GM23338 (cell line): ENCODE results near the gene PDK4. TPM values are rescaled to one million over a fixed set of nuclear protein-coding genes. Genes with fewer than 3 reads are reported as not detected.

Experiments used
- CREB1 ChIP-seq: fragments of 250-450 bp; sonication (Bioruptor Pico); IDR thresholded peaks from 2 replicates; pipeline ENCODE4 v1.5.0; 2020; ENCODE audit warnings: low read depth, mild to moderate bottlenecking, moderate library complexity
- JUNB ChIP-seq: IDR thresholded peaks from one replicate; pipeline ENCODE4 v1.6.1; 2016; ENCODE audit warnings: antibody characterized with exemption; ENCODE audit not compliant: unreplicated experiment
- NANOG ChIP-seq: IDR thresholded peaks from 2 replicates; pipeline ENCODE4 v1.6.1; 2016; ENCODE audit warnings: antibody characterized with exemption, borderline replicate concordance
- POLR2AphosphoS5 ChIP-seq: IDR thresholded peaks from 2 replicates; pipeline ENCODE4 v1.6.1; 2016; ENCODE audit warnings: antibody characterized with exemption, low read depth
- STAT1 ChIP-seq: IDR thresholded peaks from one replicate; pipeline ENCODE4 v1.6.1; 2016; ENCODE audit warnings: antibody characterized with exemption; ENCODE audit not compliant: unreplicated experiment
- ZNF114 ChIP-seq: fragments of 250-450 bp; sonication (Bioruptor Pico); IDR thresholded peaks from 2 replicates; pipeline ENCODE4 v1.5.0; 2020; ENCODE audit warnings: mild to moderate bottlenecking, moderate library complexity
- ZNF331 ChIP-seq: fragments of 250-450 bp; sonication (Bioruptor Pico); IDR thresholded peaks from 2 replicates; pipeline ENCODE4 v1.5.0; 2020; ENCODE audit warnings: low read depth, mild to moderate bottlenecking, moderate library complexity
- polyA plus RNA-seq: library from polyadenylated mRNA; unstranded; fragments of >200 nt; fragmentation: Nextera tagmentation; extraction: Ambion mirVana; gene quantifications from 2 replicates; pipeline ENCODE4 v1.2.1, GENCODE V29; 2016
- total RNA-seq: library from RNA; depleted of rRNA; stranded (reverse); fragments of >200 nt; shearing (Covaris generic); gene quantifications from 2 replicates; pipeline ENCODE4 v1.2.3, GENCODE V29; 2014
- TF ChIP-seq, protein P1 (sequence below): fragments of 250-450 bp; sonication (Bioruptor Pico); IDR thresholded peaks from 2 replicates; pipeline ENCODE4 v1.5.0; 2020; ENCODE audit warnings: mild to moderate bottlenecking, moderate library complexity
- TF ChIP-seq, protein P2 (sequence below): IDR thresholded peaks from one replicate; pipeline ENCODE4 v1.6.1; 2018; ENCODE audit warnings: antibody characterized with exemption; ENCODE audit not compliant: unreplicated experiment

PDK4 gene
- total and polyA plus RNA-seq, 2 experiments from 2014 or later: 0.32 TPM; not detected in 1

DNA sequence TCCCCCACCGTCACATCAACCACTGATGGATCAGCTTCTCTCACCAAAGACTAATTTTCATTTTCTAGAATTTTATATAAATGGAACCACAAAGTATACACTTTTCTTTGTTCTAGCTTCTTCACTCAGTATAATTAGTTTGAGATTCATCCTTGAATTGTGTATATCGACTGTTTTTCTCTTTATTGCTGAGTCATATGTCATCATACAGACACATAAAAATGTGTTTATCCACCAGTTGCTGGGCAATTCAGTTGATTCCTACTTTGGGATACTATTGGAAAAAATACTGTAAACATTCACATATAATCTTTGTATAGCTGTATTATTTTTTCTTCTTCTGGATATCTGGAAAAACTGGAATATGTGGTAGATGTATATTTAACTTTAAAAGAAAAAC is 26.6 kb downstream of the PDK4 start (continued):
- TF ChIP-seq, protein P1, sequence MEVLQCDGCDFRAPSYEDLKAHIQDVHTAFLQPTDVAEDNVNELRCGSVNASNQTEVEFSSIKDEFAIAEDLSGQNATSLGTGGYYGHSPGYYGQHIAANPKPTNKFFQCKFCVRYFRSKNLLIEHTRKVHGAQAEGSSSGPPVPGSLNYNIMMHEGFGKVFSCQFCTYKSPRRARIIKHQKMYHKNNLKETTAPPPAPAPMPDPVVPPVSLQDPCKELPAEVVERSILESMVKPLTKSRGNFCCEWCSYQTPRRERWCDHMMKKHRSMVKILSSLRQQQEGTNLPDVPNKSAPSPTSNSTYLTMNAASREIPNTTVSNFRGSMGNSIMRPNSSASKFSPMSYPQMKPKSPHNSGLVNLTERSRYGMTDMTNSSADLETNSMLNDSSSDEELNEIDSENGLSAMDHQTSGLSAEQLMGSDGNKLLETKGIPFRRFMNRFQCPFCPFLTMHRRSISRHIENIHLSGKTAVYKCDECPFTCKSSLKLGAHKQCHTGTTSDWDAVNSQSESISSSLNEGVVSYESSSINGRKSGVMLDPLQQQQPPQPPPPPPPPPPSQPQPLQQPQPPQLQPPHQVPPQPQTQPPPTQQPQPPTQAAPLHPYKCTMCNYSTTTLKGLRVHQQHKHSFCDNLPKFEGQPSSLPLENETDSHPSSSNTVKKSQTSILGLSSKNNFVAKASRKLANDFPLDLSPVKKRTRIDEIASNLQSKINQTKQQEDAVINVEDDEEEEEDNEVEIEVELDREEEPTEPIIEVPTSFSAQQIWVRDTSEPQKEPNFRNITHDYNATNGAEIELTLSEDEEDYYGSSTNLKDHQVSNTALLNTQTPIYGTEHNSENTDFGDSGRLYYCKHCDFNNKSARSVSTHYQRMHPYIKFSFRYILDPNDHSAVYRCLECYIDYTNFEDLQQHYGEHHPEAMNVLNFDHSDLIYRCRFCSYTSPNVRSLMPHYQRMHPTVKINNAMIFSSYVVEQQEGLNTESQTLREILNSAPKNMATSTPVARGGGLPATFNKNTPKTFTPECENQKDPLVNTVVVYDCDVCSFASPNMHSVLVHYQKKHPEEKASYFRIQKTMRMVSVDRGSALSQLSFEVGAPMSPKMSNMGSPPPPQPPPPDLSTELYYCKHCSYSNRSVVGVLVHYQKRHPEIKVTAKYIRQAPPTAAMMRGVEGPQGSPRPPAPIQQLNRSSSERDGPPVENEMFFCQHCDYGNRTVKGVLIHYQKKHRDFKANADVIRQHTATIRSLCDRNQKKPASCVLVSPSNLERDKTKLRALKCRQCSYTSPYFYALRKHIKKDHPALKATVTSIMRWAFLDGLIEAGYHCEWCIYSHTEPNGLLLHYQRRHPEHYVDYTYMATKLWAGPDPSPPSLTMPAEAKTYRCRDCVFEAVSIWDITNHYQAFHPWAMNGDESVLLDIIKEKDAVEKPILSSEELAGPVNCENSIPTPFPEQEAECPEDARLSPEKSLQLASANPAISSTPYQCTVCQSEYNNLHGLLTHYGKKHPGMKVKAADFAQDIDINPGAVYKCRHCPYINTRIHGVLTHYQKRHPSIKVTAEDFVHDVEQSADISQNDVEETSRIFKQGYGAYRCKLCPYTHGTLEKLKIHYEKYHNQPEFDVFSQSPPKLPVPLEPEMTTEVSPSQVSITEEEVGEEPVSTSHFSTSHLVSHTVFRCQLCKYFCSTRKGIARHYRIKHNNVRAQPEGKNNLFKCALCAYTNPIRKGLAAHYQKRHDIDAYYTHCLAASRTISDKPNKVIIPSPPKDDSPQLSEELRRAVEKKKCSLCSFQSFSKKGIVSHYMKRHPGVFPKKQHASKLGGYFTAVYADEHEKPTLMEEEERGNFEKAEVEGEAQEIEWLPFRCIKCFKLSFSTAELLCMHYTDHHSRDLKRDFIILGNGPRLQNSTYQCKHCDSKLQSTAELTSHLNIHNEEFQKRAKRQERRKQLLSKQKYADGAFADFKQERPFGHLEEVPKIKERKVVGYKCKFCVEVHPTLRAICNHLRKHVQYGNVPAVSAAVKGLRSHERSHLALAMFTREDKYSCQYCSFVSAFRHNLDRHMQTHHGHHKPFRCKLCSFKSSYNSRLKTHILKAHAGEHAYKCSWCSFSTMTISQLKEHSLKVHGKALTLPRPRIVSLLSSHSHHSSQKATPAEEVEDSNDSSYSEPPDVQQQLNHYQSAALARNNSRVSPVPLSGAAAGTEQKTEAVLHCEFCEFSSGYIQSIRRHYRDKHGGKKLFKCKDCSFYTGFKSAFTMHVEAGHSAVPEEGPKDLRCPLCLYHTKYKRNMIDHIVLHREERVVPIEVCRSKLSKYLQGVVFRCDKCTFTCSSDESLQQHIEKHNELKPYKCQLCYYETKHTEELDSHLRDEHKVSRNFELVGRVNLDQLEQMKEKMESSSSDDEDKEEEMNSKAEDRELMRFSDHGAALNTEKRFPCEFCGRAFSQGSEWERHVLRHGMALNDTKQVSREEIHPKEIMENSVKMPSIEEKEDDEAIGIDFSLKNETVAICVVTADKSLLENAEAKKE (CRISPR knock-in tag): no peak
- TF ChIP-seq ZNF331 (CRISPR knock-in tag) (no peak), JUNB (no peak), POLR2AphosphoS5 (no peak), STAT1 (no peak), ZNF114 (CRISPR knock-in tag) (no peak), CREB1 (CRISPR knock-in tag) (no peak), NANOG (no peak)
- TF ChIP-seq, protein P2, sequence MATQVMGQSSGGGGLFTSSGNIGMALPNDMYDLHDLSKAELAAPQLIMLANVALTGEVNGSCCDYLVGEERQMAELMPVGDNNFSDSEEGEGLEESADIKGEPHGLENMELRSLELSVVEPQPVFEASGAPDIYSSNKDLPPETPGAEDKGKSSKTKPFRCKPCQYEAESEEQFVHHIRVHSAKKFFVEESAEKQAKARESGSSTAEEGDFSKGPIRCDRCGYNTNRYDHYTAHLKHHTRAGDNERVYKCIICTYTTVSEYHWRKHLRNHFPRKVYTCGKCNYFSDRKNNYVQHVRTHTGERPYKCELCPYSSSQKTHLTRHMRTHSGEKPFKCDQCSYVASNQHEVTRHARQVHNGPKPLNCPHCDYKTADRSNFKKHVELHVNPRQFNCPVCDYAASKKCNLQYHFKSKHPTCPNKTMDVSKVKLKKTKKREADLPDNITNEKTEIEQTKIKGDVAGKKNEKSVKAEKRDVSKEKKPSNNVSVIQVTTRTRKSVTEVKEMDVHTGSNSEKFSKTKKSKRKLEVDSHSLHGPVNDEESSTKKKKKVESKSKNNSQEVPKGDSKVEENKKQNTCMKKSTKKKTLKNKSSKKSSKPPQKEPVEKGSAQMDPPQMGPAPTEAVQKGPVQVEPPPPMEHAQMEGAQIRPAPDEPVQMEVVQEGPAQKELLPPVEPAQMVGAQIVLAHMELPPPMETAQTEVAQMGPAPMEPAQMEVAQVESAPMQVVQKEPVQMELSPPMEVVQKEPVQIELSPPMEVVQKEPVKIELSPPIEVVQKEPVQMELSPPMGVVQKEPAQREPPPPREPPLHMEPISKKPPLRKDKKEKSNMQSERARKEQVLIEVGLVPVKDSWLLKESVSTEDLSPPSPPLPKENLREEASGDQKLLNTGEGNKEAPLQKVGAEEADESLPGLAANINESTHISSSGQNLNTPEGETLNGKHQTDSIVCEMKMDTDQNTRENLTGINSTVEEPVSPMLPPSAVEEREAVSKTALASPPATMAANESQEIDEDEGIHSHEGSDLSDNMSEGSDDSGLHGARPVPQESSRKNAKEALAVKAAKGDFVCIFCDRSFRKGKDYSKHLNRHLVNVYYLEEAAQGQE: no peak
